ENCODE data around the gene DDX56. TPM values are rescaled to one million over a fixed set of nuclear protein-coding genes. Genes with fewer than 3 reads are reported as not detected.

DDX56 gene
- total RNA-seq, 4 donors from 2014 or later = 67.8 to 96.4 (median 88.9) TPM

DNA sequence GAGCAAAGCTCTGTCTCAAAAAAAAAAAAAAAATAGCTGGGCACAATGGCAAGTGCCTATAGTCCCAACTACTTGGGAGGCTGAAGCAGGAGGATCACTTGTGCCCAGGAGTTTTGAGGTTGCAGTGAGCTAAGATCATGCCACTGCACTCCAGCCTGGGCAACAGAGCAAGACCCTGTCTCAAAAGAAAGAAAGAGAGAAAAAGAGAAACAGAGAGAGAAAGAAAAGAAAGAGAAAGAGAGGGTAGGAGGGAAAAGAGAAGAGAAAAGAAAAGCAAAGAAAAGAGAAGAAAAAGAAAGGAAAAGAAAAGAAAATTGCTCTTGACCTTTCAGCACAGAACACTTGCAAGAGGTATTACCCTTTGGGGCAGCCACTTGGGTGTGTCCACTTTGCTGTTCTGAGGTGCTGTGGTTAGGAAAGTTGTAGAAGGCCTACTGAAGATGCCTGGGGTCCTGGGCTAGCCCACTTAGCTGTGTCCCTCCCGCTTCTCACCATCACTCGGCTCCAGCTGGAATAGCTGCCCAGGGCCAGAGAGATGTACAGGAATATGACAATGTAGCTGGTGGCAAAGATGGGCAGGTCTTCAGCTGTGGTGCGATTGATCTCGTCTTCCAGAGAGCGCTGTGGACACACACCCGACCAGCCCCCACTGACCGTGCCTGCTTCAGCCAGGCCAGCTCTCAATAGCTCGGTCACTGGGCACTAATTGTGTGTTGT is 38.2 kb downstream of the DDX56 start:
- no peaks in the 10 kb centered on the region for H3K36me3 ChIP-seq
- no peak overlapping the region for H3K27ac ChIP-seq
- no peaks in the 10 kb centered on the region for H3K9me3 ChIP-seq
- no peaks in the 10 kb centered on the region for H3K27me3 ChIP-seq
- no peak for DNase-seq
- no peak overlapping the region for H3K4me3 ChIP-seq
- peaks cover 0 to 4% (median 0%) of the 10 kb centered on the region in 4 donors for H3K4me1 ChIP-seq
- no peak for TF ChIP-seq POLR2A (IDR thresholded peaks at IDR 0.05)
- TF ChIP-seq, protein P1, sequence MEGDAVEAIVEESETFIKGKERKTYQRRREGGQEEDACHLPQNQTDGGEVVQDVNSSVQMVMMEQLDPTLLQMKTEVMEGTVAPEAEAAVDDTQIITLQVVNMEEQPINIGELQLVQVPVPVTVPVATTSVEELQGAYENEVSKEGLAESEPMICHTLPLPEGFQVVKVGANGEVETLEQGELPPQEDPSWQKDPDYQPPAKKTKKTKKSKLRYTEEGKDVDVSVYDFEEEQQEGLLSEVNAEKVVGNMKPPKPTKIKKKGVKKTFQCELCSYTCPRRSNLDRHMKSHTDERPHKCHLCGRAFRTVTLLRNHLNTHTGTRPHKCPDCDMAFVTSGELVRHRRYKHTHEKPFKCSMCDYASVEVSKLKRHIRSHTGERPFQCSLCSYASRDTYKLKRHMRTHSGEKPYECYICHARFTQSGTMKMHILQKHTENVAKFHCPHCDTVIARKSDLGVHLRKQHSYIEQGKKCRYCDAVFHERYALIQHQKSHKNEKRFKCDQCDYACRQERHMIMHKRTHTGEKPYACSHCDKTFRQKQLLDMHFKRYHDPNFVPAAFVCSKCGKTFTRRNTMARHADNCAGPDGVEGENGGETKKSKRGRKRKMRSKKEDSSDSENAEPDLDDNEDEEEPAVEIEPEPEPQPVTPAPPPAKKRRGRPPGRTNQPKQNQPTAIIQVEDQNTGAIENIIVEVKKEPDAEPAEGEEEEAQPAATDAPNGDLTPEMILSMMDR (IDR thresholded peaks at IDR 0.05) = no peak

DNA sequence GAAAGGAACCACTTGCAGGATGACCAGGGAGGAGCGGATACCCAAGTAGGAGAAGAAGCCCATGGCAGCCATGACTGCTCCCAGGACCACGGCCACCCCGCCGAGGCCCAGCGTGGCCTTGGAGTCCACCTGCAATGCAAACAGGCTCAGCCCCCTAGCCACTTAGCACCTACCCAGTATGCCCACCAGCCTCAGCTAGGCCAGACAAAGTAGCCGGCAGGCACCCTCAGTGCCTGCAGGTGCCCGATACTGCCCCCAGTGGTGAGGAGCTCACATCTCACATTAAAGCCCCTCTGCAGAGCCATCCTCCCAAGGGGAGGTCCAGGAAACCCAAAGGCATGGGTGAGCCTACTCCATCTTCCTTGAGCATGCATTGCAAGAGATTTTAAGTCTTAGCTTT is 39.2 kb downstream of the DDX56 start:
- H3K4me3 ChIP-seq = no peak overlapping the region
- no peaks in the 10 kb centered on the region for H3K9me3 ChIP-seq
- peaks cover 0 to 4% (median 0%) of the 10 kb centered on the region in 4 donors for H3K4me1 ChIP-seq
- no peak for TF ChIP-seq POLR2A (IDR thresholded peaks at IDR 0.05)
- TF ChIP-seq, protein P1 (IDR thresholded peaks at IDR 0.05) = peak in 4 of 6 experiments; percentile 35 to 49 (median 40)
- DNase-seq = peak in 2 of 3 donors; percentile 51 to 65
- H3K27ac ChIP-seq = no peak overlapping the region
- no peaks in the 10 kb centered on the region for H3K36me3 ChIP-seq
- no peaks in the 10 kb centered on the region for H3K27me3 ChIP-seq

DNA sequence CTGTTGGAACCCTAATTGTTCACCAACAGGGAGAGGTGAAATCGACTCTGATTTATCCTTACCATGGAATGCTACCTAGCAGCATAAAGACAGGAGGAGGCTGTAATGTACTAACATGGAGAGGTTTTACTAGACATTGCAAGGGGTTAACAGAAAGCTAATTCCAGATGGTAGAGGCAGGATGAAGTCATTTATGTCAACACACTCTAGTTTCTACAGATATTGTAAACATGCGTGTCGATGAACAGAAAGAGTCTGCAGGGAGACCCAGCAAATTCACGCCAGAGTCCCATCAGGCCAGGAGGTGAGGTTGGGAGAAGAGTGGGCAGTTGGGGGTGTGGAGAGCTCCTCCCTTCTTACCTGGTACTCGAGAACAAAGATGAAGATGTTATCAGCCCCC is 39.6 kb downstream of the DDX56 start:
- no peak for DNase-seq
- Histone ChIP-seq H3K36me3 (no peaks in the 10 kb centered on the region), H3K27me3 (no peaks in the 10 kb centered on the region), H3K4me1 (peaks cover 0 to 4% (median 0%) of the 10 kb centered on the region in 4 donors), H3K4me3 (no peak overlapping the region), H3K9me3 (no peaks in the 10 kb centered on the region), H3K27ac (no peak overlapping the region)
- TF ChIP-seq, protein P1 (IDR thresholded peaks at IDR 0.05) = no peak
- TF ChIP-seq POLR2A (IDR thresholded peaks at IDR 0.05) = no peak

DNA sequence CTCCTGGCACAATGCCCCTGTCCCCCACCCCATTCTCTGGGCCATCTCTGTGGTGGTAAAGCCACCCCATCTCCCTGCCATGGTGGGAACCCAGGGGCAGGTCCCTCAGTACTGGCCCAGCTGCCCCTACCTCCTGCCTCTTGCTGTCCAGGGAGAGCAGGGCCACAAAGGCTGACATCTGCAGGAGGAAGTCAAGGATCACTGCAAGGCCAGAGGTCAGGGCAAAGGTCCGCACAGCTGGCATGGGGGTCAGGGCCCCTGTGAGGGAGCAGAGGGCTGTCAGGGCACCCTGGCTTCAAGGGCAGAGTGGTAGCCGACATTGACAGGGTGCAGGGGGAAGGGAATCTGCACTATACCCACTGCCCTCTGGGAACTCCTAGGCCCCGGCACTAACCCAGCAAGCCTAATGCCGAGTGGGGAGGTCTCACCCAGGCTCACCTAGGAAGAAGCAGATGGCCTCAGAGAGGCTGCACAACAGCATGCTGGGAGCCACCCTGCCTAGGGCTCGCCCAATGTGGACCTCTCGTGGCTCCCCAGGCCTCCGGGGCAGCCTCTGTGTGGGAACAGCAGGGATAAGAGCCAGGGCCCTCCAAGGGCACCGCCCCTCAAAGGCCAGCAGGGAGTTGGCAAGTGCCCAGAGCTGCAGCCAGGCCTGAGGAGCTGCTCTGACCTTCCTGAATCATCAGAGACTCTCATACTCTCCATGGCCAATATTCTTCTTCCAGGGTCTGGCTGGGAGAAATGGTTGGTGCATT is 40.2 kb downstream of the DDX56 start:
- H3K4me1 ChIP-seq = peaks cover 0 to 4% (median 0%) of the 10 kb centered on the region in 4 donors
- no peak overlapping the region for H3K4me3 ChIP-seq
- no peak overlapping the region for H3K27ac ChIP-seq
- no peak for DNase-seq
- no peaks in the 10 kb centered on the region for H3K27me3 ChIP-seq
- TF ChIP-seq, protein P1 (IDR thresholded peaks at IDR 0.05) = no peak
- no peak for TF ChIP-seq POLR2A (IDR thresholded peaks at IDR 0.05)
- no peaks in the 10 kb centered on the region for H3K9me3 ChIP-seq
- no peaks in the 10 kb centered on the region for H3K36me3 ChIP-seq

DNA sequence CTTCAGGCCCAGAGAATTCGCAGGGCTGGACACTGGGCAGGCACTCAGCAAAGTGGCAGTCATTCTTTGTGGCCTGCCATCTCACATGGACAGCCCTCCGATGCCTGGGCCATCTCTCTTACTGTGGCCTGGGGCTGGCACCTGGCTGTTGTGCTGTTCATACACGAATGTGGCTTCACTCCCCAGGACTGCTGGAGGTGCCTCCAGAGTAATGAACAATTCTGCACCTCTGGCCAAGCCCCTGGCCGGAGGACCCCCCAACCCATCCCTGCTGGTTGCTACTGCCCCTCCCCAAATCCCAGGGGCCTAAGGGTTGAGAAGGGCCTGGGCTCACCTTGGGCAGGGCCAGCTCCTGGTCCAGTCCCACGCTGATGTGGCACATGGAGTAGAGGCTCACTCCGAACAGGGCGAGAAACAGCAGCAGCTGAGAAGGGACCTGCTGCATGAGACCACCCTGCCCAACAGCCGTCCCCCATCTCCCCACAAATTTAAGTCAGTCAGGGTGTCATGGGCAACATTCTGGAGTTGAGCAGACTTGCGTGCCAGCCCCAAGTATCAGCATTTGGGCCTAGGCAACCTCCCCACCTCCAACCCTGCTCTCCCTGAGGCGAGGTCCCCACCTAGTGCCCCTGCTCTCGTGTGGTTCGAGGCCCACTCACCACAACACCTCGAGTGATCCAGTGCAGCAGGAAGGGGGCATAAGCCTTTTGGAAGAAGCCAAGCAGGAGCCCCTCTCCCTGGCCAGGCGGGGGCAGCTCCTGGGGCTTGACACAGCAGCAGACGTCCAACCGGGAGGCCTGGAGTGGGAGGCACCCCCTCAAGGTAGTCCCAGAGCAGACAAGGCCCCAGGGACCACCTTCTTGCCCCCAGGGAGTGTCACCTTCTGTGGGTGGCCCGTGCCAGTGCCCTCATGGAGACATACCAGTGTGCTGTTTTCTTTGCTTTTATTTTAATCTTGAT is 42.0 kb downstream of the DDX56 start:
- Histone ChIP-seq H3K9me3 (peaks cover 0 to 4% (median 0%) of the 10 kb centered on the region in 4 donors), H3K4me3 (no peak overlapping the region), H3K4me1 (peaks cover 0 to 4% (median 0%) of the 10 kb centered on the region in 4 donors), H3K36me3 (no peaks in the 10 kb centered on the region), H3K27ac (no peak overlapping the region), H3K27me3 (no peaks in the 10 kb centered on the region)
- peak in 1 of 3 donors; percentile 34 for DNase-seq
- TF ChIP-seq, protein P1 (IDR thresholded peaks at IDR 0.05) = no peak
- no peak for TF ChIP-seq POLR2A (IDR thresholded peaks at IDR 0.05)
